Uterus (tissue), 2 donors: ENCODE data around the gene VSTM2L.

ENCODE experiments used
- POLR2A ChIP-seq, 2 donors: fragments of 450-650 bp; IDR thresholded peaks; one replicate each; pipeline ENCODE4 v1.6.1; 2016; ENCODE audit warnings: antibody characterized with exemption in 2 of 2, mild to moderate bottlenecking in 1 of 2, moderate library complexity in 1 of 2
- TF ChIP-seq, protein P1 (sequence below), 4 experiments: fragments of 200-600 bp in 2 of 4; fragments of 450-650 bp in 2 of 4; sonication (generic) in 2 of 4; IDR thresholded peaks; one replicate each; pipeline ENCODE4 v1.5.1; 2016 to 2019; ENCODE audit warnings: antibody characterized with exemption in 4 of 4, mild to moderate bottlenecking in 2 of 4, moderate library complexity in 1 of 4

- TF ChIP-seq, protein P1, sequence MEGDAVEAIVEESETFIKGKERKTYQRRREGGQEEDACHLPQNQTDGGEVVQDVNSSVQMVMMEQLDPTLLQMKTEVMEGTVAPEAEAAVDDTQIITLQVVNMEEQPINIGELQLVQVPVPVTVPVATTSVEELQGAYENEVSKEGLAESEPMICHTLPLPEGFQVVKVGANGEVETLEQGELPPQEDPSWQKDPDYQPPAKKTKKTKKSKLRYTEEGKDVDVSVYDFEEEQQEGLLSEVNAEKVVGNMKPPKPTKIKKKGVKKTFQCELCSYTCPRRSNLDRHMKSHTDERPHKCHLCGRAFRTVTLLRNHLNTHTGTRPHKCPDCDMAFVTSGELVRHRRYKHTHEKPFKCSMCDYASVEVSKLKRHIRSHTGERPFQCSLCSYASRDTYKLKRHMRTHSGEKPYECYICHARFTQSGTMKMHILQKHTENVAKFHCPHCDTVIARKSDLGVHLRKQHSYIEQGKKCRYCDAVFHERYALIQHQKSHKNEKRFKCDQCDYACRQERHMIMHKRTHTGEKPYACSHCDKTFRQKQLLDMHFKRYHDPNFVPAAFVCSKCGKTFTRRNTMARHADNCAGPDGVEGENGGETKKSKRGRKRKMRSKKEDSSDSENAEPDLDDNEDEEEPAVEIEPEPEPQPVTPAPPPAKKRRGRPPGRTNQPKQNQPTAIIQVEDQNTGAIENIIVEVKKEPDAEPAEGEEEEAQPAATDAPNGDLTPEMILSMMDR (IDR thresholded peaks at IDR 0.05), result no peak
- TF ChIP-seq POLR2A (IDR thresholded peaks at IDR 0.05), result no peak
These were observed 30.0 kb downstream of the VSTM2L start for GRCh38 chr20:37932919-37933318.
